ENCODE results near the gene RHOXF2B. TPM values are rescaled to one million over a fixed set of nuclear protein-coding genes. Genes with fewer than 3 reads are reported as not detected.
"Not testable (repeated sequence)": the region's sequence is repeated elsewhere in the genome, so short reads cannot be mapped to it uniquely, and the experiment has no call there.

Gene RHOXF2B
- polyA plus RNA-seq (2012; ENCODE audit: low read depth, missing spikeins) = not detected

- DNase-seq (ENCODE audit: insufficient read length, low spot score); FAIRE-seq: not testable (repeated sequence)
Observed at GRCh38 chrX:120077590-120077989, at the start of gene RHOXF2B. Gene RHOXF2B (minus strand): TSS chrX:120077690. CDS start chrX:120077552, 138 bp downstream.

DNA sequence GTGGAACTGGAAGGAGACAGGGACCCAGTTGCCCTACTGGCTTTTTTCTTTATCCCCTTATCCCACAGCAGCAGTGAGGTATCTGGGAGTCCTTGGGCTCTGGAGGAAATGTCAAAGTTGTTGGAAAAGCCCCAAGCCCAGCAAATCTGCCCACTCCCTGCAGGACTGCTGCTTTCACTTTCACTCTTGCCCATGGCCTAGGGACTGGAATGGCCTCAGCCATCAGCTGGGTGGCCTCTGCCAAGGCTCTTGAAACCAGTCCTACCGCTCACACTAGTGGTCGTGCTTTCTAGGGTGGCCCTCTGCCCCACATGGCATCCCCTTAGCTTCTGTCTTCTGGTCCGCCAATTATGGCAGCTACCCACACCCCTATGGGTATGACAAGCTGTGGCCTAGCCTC is 48.0 kb upstream of the RHOXF2B start:
- DNase-seq (ENCODE audit: insufficient read length, low spot score) (no peak), FAIRE-seq (no peak)
- TF ChIP-seq POLR2A (IDR thresholded peaks at IDR 0.05; ENCODE audit: low read depth, low read length) (no peak), SPI1 (IDR thresholded peaks at IDR 0.05; ENCODE audit: low read depth, low read length) (no peak), PAX5 (IDR thresholded peaks at IDR 0.05; ENCODE audit: insufficient read depth, low read length, severe bottlenecking) (no peak), TAF1 (IDR thresholded peaks at IDR 0.05; ENCODE audit: low read depth, low read length) (no peak)

DNA sequence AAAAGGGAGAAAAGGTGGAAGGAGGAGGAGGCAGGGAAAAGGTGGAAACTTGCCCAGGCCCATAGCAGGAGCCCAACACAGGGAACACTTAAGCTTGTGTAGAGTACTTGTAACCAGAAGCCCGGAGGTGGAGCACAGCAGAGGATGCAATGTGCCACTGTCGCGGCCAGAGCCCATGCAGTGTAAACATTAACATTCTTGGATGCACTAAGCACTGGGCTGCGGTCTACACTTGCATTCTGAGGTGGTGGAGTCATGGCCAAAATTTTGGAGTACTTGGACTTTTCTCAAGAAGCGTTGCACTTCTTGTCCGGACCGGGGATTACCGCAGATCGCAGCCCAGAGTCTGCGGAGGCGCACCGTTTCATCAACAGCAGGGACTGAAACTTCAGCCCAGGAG is 42.7 kb upstream of the RHOXF2B start:
- DNase-seq (ENCODE audit: insufficient read length, low spot score) (no peak), FAIRE-seq (no peak)
- TF ChIP-seq POLR2AphosphoS5 (IDR thresholded peaks at IDR 0.05; ENCODE audit: low read depth, low read length) = no peak
- no peak for TF ChIP-seq PAX5 (IDR thresholded peaks at IDR 0.05; ENCODE audit: insufficient read depth, low read length, severe bottlenecking)
- TF ChIP-seq POU2F2 (IDR thresholded peaks at IDR 0.05; ENCODE audit: low read depth, low read length) = no peak
- no peak for TF ChIP-seq POLR2A (IDR thresholded peaks at IDR 0.05; ENCODE audit: low read depth, low read length)
- TF ChIP-seq TAF1 (IDR thresholded peaks at IDR 0.05; ENCODE audit: low read depth, low read length) = no peak
- TF ChIP-seq SPI1 (IDR thresholded peaks at IDR 0.05; ENCODE audit: low read depth, low read length) = no peak

GRCh38 chrX:120115438-120115963 is 38.0 kb upstream of the RHOXF2B start, which contains the start of gene RHOXF1:
Gene RHOXF1 (minus strand): TSS chrX:120115913. CDS start chrX:120115862, 51 bp downstream.
- FAIRE-seq = no peak
- TF ChIP-seq PAX5 (IDR thresholded peaks at IDR 0.05; ENCODE audit: insufficient read depth, low read length, severe bottlenecking) = no peak
- no peak for TF ChIP-seq SPI1 (IDR thresholded peaks at IDR 0.05; ENCODE audit: low read depth, low read length)
- no peak for TF ChIP-seq POLR2AphosphoS5 (IDR thresholded peaks at IDR 0.05; ENCODE audit: low read depth, low read length)
- no peak for TF ChIP-seq POU2F2 (IDR thresholded peaks at IDR 0.05; ENCODE audit: low read depth, low read length)
- TF ChIP-seq POLR2A (IDR thresholded peaks at IDR 0.05; ENCODE audit: low read depth, low read length) = no peak
- TF ChIP-seq TAF1 (IDR thresholded peaks at IDR 0.05; ENCODE audit: low read depth, low read length) = no peak

DNA sequence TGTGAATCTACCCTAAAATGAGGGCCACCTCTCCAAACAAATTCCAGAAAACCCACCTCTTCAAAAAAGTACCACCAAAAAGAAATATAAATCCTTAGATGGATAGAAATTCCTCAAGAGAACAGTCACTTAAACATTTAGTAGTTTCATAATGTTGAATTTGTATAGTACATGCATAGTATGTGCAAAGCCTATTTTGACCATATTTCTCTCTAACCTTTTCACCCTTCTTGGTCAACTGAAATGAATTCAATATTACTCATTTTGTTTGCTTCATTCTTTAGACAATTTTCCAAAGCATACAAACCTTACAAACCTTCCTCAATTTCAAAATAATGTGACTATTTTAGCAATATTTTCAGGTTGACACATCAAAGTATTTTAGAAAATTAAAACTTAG is 34.1 kb upstream of the RHOXF2B start:
- TF ChIP-seq SPI1 (IDR thresholded peaks at IDR 0.05; ENCODE audit: low read depth, low read length) = no peak
- no peak for TF ChIP-seq PAX5 (IDR thresholded peaks at IDR 0.05; ENCODE audit: insufficient read depth, low read length, severe bottlenecking)
- TF ChIP-seq POU2F2 (IDR thresholded peaks at IDR 0.05; ENCODE audit: low read depth, low read length) = no peak
- no peak for TF ChIP-seq POLR2A (IDR thresholded peaks at IDR 0.05; ENCODE audit: low read depth, low read length)
- TF ChIP-seq TAF1 (IDR thresholded peaks at IDR 0.05; ENCODE audit: low read depth, low read length) = no peak
- no peak for TF ChIP-seq POLR2AphosphoS5 (IDR thresholded peaks at IDR 0.05; ENCODE audit: low read depth, low read length)
- no peak for FAIRE-seq
- DNase-seq (ENCODE audit: insufficient read length, low spot score) = no peak

More at GRCh38 chrX:120115438-120115963, 38.0 kb upstream of the RHOXF2B start, which contains the start of gene RHOXF1:
- no peak for DNase-seq (ENCODE audit: insufficient read length, low spot score)

GRCh38 chrX:120109378-120109777 is 31.9 kb upstream of the RHOXF2B start:
- DNase-seq (ENCODE audit: insufficient read length, low spot score) = no peak
- TF ChIP-seq TAF1 (IDR thresholded peaks at IDR 0.05; ENCODE audit: low read depth, low read length) (no peak), POU2F2 (IDR thresholded peaks at IDR 0.05; ENCODE audit: low read depth, low read length) (no peak), SPI1 (IDR thresholded peaks at IDR 0.05; ENCODE audit: low read depth, low read length) (no peak), PAX5 (IDR thresholded peaks at IDR 0.05; ENCODE audit: insufficient read depth, low read length, severe bottlenecking) (no peak), POLR2A (IDR thresholded peaks at IDR 0.05; ENCODE audit: low read depth, low read length) (no peak), POLR2AphosphoS5 (IDR thresholded peaks at IDR 0.05; ENCODE audit: low read depth, low read length) (no peak)
- FAIRE-seq = no peak

DNA sequence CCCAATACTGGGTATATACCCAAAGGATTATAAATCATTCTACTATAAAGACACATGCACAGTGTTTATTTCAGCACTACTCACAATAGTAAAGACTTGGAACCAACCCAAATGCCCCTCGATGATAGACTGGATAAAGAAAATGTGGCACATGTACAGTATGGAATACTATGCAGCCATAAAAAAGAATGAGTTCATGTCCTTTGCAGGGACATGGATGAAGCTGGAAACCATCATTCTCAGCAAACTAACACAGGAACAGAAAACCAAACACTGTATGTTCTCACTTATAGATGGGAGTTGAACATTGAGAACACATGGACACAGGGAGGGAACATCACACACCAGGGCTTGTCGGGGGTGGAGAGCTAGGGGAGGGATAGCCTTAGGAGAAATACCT is 27.2 kb upstream of the RHOXF2B start:
- FAIRE-seq; DNase-seq (ENCODE audit: insufficient read length, low spot score): not testable (repeated sequence)

DNA sequence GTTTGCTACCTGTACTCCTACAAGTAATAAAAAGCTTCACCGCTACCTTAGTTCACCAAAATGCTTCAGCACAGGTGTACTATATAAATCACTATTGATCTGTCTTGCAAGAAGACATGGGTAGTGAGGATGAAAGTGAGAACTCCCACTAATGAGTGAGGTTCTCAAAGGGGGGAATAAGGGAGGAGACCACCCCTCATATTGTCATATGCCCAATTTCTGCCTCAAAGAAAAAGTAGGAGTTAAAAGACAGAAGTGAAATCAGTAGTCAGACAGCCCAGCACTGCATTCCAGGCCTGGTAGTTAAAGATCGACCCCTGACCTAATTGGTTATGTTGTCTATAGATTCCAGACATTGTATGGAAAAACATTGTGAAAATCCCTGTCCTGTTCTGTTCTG is 23.6 kb upstream of the RHOXF2B start:
- FAIRE-seq; DNase-seq (ENCODE audit: insufficient read length, low spot score): not testable (repeated sequence)

DNA sequence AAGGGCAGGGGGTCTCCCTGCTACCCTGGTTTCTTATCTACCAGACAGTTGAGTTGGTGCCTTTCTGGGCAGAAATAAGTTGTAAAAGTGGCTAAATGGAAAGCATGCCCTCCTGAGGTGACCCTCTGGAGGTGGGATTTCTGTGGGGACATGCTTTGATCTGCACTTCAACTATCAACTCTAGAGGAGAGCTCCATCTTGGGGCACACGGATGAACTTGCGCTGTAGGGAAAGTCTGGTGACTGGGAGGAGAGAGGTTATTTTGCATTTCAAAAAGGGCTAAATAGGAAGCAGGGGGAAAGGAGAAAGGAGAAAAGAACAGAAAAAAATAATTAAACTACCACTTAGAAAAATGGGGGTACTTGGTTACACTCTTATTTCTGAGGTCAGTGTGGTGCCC is 12.7 kb upstream of the RHOXF2B start:
- DNase-seq (ENCODE audit: insufficient read length, low spot score) = no peak
- TF ChIP-seq POU2F2 (IDR thresholded peaks at IDR 0.05; ENCODE audit: low read depth, low read length) = no peak
- no peak for TF ChIP-seq POLR2A (IDR thresholded peaks at IDR 0.05; ENCODE audit: low read depth, low read length)
- no peak for TF ChIP-seq PAX5 (IDR thresholded peaks at IDR 0.05; ENCODE audit: insufficient read depth, low read length, severe bottlenecking)
- TF ChIP-seq POLR2AphosphoS5 (IDR thresholded peaks at IDR 0.05; ENCODE audit: low read depth, low read length) = no peak
- no peak for TF ChIP-seq SPI1 (IDR thresholded peaks at IDR 0.05; ENCODE audit: low read depth, low read length)
- no peak for TF ChIP-seq TAF1 (IDR thresholded peaks at IDR 0.05; ENCODE audit: low read depth, low read length)
- no peak for FAIRE-seq

DNA sequence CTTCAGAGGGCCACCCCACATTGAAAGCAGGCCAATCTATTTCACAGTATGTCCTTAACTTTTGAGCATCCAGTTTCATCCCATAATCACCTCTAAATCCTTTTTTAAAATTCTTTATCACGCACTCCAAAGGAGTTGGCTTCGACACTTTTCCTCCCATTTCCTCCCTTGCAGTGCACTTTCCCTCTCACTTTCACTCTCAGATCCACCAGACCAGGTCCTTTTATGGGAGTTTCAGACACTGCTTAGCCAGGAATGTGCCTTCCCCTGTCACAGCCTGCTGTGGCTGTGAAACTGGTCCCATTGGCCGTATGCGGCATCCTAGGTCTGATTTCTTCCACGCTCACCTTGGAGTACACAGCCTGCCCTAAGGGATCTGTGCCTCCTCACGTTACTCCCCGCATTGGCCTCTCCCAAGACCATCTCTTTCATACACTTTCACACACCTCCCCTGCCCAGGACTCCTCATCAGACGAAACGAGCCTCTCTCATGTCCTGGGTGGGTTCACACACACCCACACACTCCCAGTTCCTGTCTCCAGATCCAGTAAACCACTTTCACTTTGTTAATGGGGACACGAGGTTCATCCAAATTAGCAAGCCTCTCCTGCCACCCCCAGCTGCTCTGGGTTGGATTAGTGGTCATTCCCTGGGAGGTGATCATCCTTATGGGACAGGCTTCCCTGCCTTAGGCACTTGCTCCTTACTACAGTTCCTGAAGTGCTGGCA is 10.0 kb upstream of the RHOXF2B start:
- DNase-seq (ENCODE audit: insufficient read length, low spot score) = no peak
- FAIRE-seq = no peak
- TF ChIP-seq POU2F2 (IDR thresholded peaks at IDR 0.05; ENCODE audit: low read depth, low read length) = no peak
- peak; percentile 58 for TF ChIP-seq SPI1 (IDR thresholded peaks at IDR 0.05; ENCODE audit: low read depth, low read length)

GRCh38 chrX:120085553-120086185 is 8.2 kb upstream of the RHOXF2B start:
- FAIRE-seq = peak; percentile 87

GRCh38 chrX:120066169-120066568 is 11.3 kb downstream of the RHOXF2B start:
- not testable (repeated sequence) for DNase-seq (ENCODE audit: insufficient read length, low spot score); FAIRE-seq

More at GRCh38 chrX:120085553-120086185, 8.2 kb upstream of the RHOXF2B start:
- DNase-seq (ENCODE audit: insufficient read length, low spot score) = not testable (repeated sequence)

DNA sequence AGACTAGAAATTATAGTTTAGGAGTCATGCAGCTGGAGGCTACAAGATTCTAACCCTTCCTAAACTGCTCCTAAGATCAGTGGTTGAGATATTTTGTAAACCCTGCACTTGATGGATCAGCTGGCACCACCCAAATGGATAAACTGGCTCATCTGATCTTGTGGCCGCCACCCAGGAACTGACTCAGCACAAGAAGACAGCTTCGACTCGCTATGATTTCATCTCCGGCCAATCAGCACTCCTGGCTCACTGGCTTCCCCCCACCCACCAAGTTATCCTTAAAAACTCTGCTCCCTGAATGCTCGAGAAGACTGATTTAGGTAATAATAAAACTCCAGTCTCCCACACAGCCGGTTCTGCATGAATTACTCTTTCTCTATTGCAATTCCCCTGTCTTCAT is 34.8 kb downstream of the RHOXF2B start:
- not testable (repeated sequence) for DNase-seq (ENCODE audit: insufficient read length, low spot score); FAIRE-seq

- FAIRE-seq = peak; percentile 66
- DNase-seq (ENCODE audit: insufficient read length, low spot score) = not testable (repeated sequence)
Observed at GRCh38 chrX:120042247-120042646, 35.2 kb downstream of the RHOXF2B start.

GRCh38 chrX:120040176-120040575 is 37.3 kb downstream of the RHOXF2B start:
- DNase-seq (ENCODE audit: insufficient read length, low spot score); FAIRE-seq: not testable (repeated sequence)
